Right atrium auricular region (tissue), 2 donors: Measurements from ENCODE around the gene DMRT1. TPM values are rescaled to one million over a fixed set of nuclear protein-coding genes. Genes with fewer than 3 reads are reported as not detected.
A peak's percentile ranks its signal among the peaks of the same experiment; 100 is the strongest.

Source experiments
- DNase-seq: peaks from one replicate; pipeline ENCODE4 v3.0.0-alpha.2; 2019; ENCODE audit warnings: low spot score
- H3K27ac ChIP-seq, 2 donors: fragments of 200-600 bp; sonication (generic); 1 replicate in 1 of 2; 2 replicates in 1 of 2; pipeline ENCODE4 v1.5.1; 2016 to 2019
- H3K27me3 ChIP-seq, 2 donors: fragments of 200-600 bp; sonication (generic); one replicate each; pipeline versions ENCODE4 v1.5.1 to v1.6.0; 2017 to 2019
- H3K36me3 ChIP-seq: fragments of 200-600 bp; sonication (generic); one replicate; pipeline ENCODE4 v1.5.1; 2016
- H3K4me1 ChIP-seq, 2 donors: fragments of 200-600 bp; sonication (generic); one replicate each; pipeline versions ENCODE4 v1.5.1 to v1.6.0; 2017 to 2019
- H3K4me3 ChIP-seq, 2 donors: fragments of 200-600 bp; sonication (generic); 1 replicate in 1 of 2; 2 replicates in 1 of 2; pipeline ENCODE4 v1.5.1; 2017 to 2019; ENCODE audit warnings: mild to moderate bottlenecking in 1 of 2, moderate library complexity in 1 of 2
- H3K9me3 ChIP-seq, 2 donors: fragments of 200-600 bp; sonication (generic); one replicate each; pipeline ENCODE4 v1.5.1; 2019
- CTCF ChIP-seq, 2 donors: fragments of 200-600 bp; sonication (generic); IDR thresholded peaks; one replicate each; pipeline ENCODE4 v1.5.1; 2019; ENCODE audit warnings: antibody characterized with exemption in 2 of 2
- total RNA-seq, 2 donors: library from RNA; depleted of rRNA; stranded (reverse); fragments of >200 nt; gene quantifications; one replicate each; pipeline ENCODE4 v1.1.0, GENCODE V29; 2016

Gene DMRT1
- total RNA-seq, 2 donors from 2014 or later, result not detected

GRCh38 chr9:883011-883410 lies 41.5 kb downstream of the DMRT1 start:
- H3K4me1 ChIP-seq, result no peaks in the 10 kb centered on the region
- no peak for DNase-seq
- H3K27ac ChIP-seq, result no peak overlapping the region
- no peaks in the 10 kb centered on the region for H3K36me3 ChIP-seq
- TF ChIP-seq CTCF (IDR thresholded peaks at IDR 0.05), result no peak
- no peaks in the 10 kb centered on the region for H3K27me3 ChIP-seq
- no peak overlapping the region for H3K4me3 ChIP-seq
- no peaks in the 10 kb centered on the region for H3K9me3 ChIP-seq

GRCh38 chr9:886886-887285 lies 45.4 kb downstream of the DMRT1 start:
- Histone ChIP-seq H3K36me3 (no peaks in the 10 kb centered on the region), H3K27ac (no peak overlapping the region), H3K4me3 (no peak overlapping the region), H3K9me3 (no peaks in the 10 kb centered on the region), H3K27me3 (no peaks in the 10 kb centered on the region), H3K4me1 (no peaks in the 10 kb centered on the region)
- no peak for DNase-seq
- TF ChIP-seq CTCF (IDR thresholded peaks at IDR 0.05), result no peak

- H3K4me3 ChIP-seq, result no peak overlapping the region
- no peaks in the 10 kb centered on the region for H3K4me1 ChIP-seq
- H3K9me3 ChIP-seq, result no peaks in the 10 kb centered on the region
- H3K27ac ChIP-seq, result no peak overlapping the region
- no peak for DNase-seq
- H3K36me3 ChIP-seq, result no peaks in the 10 kb centered on the region
- no peak for TF ChIP-seq CTCF (IDR thresholded peaks at IDR 0.05)
- no peaks in the 10 kb centered on the region for H3K27me3 ChIP-seq
Measured at GRCh38 chr9:892123-892522, 50.6 kb downstream of the DMRT1 start.

GRCh38 chr9:893115-893514 lies 51.6 kb downstream of the DMRT1 start:
- no peak for TF ChIP-seq CTCF (IDR thresholded peaks at IDR 0.05)
- Histone ChIP-seq H3K27ac (no peak overlapping the region), H3K4me1 (no peaks in the 10 kb centered on the region), H3K9me3 (no peaks in the 10 kb centered on the region), H3K27me3 (no peaks in the 10 kb centered on the region), H3K4me3 (no peak overlapping the region), H3K36me3 (no peaks in the 10 kb centered on the region)
- DNase-seq, result no peak

- Histone ChIP-seq H3K27ac (no peak overlapping the region), H3K36me3 (no peaks in the 10 kb centered on the region), H3K4me3 (no peak overlapping the region), H3K27me3 (no peaks in the 10 kb centered on the region), H3K9me3 (no peaks in the 10 kb centered on the region), H3K4me1 (no peaks in the 10 kb centered on the region)
- TF ChIP-seq CTCF (IDR thresholded peaks at IDR 0.05), result peak; percentile 60 to 72
- DNase-seq, result no peak
Measured at GRCh38 chr9:893843-894420, 52.4 kb downstream of the DMRT1 start.
